Measurements from ENCODE around the gene C22orf42. TPM values are rescaled to one million over a fixed set of nuclear protein-coding genes. Genes with fewer than 3 reads are reported as not detected.
A peak's percentile ranks its signal among the peaks of the same experiment; 100 is the strongest.

The C22orf42 gene
- polyA plus RNA-seq, 2 of the 4 experiments (the other 2 are of a cell fraction): not detected

DNA sequence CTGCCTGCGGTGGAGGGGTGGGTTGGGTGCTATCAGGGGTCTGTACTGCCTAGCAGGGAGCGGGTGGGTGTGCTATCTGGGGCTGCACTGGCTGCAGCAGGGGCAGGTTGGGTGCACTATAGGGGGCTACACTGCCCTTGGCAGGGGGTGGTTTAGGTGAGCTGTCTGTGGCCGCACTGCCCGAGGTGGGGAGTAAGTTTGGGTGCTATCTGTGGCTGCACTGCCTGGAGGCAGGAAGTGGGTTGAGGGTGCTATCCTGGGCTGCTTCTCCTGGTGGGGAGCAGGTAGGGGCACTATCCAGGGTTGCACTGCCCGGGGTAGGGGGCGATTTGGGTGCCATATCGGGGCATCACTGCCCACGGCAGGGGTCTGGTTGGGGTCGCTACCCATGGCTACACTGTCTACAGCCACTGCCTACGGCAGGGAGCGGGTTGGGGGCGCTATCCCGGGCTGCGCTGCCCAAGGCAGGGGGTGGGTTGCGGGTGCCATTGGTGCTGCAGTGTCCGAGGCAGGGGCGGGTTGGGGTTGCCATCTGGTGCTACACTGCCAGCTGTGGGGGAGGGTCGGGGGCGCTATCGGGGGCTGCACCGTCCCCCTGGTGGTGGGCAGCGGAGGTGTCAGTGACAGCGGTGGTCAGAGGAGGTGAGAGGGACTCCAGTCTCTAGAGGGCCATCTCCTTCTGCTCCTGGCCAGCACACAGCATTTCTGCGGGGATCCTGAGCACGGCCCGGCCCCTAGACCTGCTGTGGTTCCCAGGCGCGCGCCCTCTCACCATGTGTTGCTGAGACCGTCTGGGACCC is 47.1 kb upstream of the C22orf42 start (continued):
- no peak for TF ChIP-seq CBX2 (IDR thresholded peaks at IDR 0.05; ENCODE audit: borderline replicate concordance, low read depth)

GRCh38 chr22:32204856-32205722 is 46.0 kb upstream of the C22orf42 start, which contains the start of gene RFPL2:
Gene RFPL2 (minus strand): TSS chr22:32205073. CDS start chr22:32202451, 2,622 bp downstream.
- Histone ChIP-seq H3K9me3 (no peaks in the 10 kb centered on the region), H3K4me1 (peaks cover 7% of the 10 kb centered on the region; the same call in 1 of the 3 replicates), H3K27ac (peak within 1 kb of the TSS; percentile 76 to 88), H3K4me3 (peak within 1 kb of the TSS; percentile 60), H3K4me2 (peak within 1 kb of the TSS; percentile 99)
- FAIRE-seq (no peak), ATAC-seq (peak; percentile 80 to 88), DNase-seq (ENCODE audit: low read depth in 1 of 2, low spot score in 1 of 2) (peak; percentile 58 to 75)
- ChIA-PET CTCF (interaction anchor here (0.6 to 1.6 kb wide), 3 partner anchors 61 to 176 kb away, joined by 3 to 7 read pairs (median 3); no protein-coding TSS in a partner anchor), POLR2A (no interaction called here)
- TF ChIP-seq RARB (CRISPR knock-in tag; IDR thresholded peaks at IDR 0.05) (no peak), RNF2 (IDR thresholded peaks at IDR 0.05; ENCODE audit: borderline replicate concordance, low read depth) (no peak), BHLHE40 (IDR thresholded peaks at IDR 0.05; ENCODE audit: low read depth, low read length) (no peak), HOXB13 (CRISPR knock-in tag; IDR thresholded peaks at IDR 0.05; ENCODE audit: low read depth) (no peak), HOXB5 (CRISPR knock-in tag; IDR thresholded peaks at IDR 0.05) (no peak), TFCP2L1 (CRISPR knock-in tag; IDR thresholded peaks at IDR 0.05) (no peak), NR3C1 (IDR thresholded peaks at IDR 0.05) (no peak), CEBPB (IDR thresholded peaks at IDR 0.05) (no peak), E2F6 (IDR thresholded peaks at IDR 0.05; ENCODE audit: borderline replicate concordance, low read depth) (peak; percentile 42; the same call in 1 of the 2 replicates), FOSL2 (IDR thresholded peaks at IDR 0.05) (no peak), FOSL2 (CRISPR knock-in tag; IDR thresholded peaks at IDR 0.05) (peak; percentile 9; the same call in 1 of the 2 replicates), POLR2A (IDR thresholded peaks at IDR 0.05; ENCODE audit: low read length) (peak; percentile 81), MAZ (IDR thresholded peaks at IDR 0.05; ENCODE audit: borderline replicate concordance, low read depth, low read length) (no peak), HDAC2 (IDR thresholded peaks at IDR 0.05) (no peak), PHF8 (IDR thresholded peaks at IDR 0.05; ENCODE audit: borderline replicate concordance, low read depth) (no peak), NFE2L2 (conservative IDR thresholded peaks at IDR 0.05; ENCODE audit: low read length) (no peak)
- TF ChIP-seq, protein P1, sequence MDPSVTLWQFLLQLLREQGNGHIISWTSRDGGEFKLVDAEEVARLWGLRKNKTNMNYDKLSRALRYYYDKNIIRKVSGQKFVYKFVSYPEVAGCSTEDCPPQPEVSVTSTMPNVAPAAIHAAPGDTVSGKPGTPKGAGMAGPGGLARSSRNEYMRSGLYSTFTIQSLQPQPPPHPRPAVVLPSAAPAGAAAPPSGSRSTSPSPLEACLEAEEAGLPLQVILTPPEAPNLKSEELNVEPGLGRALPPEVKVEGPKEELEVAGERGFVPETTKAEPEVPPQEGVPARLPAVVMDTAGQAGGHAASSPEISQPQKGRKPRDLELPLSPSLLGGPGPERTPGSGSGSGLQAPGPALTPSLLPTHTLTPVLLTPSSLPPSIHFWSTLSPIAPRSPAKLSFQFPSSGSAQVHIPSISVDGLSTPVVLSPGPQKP (IDR thresholded peaks at IDR 0.05; ENCODE audit: low read depth, low read length): no peak
- TF ChIP-seq, protein P2, sequence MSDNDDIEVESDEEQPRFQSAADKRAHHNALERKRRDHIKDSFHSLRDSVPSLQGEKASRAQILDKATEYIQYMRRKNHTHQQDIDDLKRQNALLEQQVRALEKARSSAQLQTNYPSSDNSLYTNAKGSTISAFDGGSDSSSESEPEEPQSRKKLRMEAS (IDR thresholded peaks at IDR 0.05): peak; percentile 66
- TF ChIP-seq, protein P3, sequence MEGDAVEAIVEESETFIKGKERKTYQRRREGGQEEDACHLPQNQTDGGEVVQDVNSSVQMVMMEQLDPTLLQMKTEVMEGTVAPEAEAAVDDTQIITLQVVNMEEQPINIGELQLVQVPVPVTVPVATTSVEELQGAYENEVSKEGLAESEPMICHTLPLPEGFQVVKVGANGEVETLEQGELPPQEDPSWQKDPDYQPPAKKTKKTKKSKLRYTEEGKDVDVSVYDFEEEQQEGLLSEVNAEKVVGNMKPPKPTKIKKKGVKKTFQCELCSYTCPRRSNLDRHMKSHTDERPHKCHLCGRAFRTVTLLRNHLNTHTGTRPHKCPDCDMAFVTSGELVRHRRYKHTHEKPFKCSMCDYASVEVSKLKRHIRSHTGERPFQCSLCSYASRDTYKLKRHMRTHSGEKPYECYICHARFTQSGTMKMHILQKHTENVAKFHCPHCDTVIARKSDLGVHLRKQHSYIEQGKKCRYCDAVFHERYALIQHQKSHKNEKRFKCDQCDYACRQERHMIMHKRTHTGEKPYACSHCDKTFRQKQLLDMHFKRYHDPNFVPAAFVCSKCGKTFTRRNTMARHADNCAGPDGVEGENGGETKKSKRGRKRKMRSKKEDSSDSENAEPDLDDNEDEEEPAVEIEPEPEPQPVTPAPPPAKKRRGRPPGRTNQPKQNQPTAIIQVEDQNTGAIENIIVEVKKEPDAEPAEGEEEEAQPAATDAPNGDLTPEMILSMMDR (IDR thresholded peaks at IDR 0.05): no peak
- WGBS (ENCODE audit: missing lambda C conversion rate): 4% methylated on average over 4 of the region's 41 CpGs
